NCI-H2081 treated with DMSO at 0.1 percent for 48 hours (cell line): ENCODE data around the gene CLSTN3.
"Not testable (repeated sequence)": the region's sequence is repeated elsewhere in the genome, so short reads cannot be mapped to it uniquely, and the experiment has no call there.

Source experiments
- DNase-seq: peaks from one replicate; lab custom pipeline; 2025; lab: John Stamatoyannopoulos, UW

CLSTN3 gene

GRCh38 chr12:7103837-7104584 lies 26.2 kb upstream of the CLSTN3 start:
- DNase-seq: no peak

GRCh38 chr12:7106082-7106481 lies 24.1 kb upstream of the CLSTN3 start:
- no peak for DNase-seq

GRCh38 chr12:7107181-7107580 lies 23.0 kb upstream of the CLSTN3 start:
- DNase-seq: not testable (repeated sequence)

GRCh38 chr12:7107636-7108002 lies 22.6 kb upstream of the CLSTN3 start:
- no peak for DNase-seq

GRCh38 chr12:7108003-7108795 lies 22.0 kb upstream of the CLSTN3 start:
- no peak for DNase-seq

- DNase-seq: peak; percentile 59
These were observed 21.2 kb upstream of the CLSTN3 start, which contains the start of gene C1RL for GRCh38 chr12:7108796-7109571. C1RL (minus strand) TSS chr12:7109214; CDS start chr12:7109180, 34 bp downstream.

GRCh38 chr12:7109572-7109920 lies 20.6 kb upstream of the CLSTN3 start:
- no peak for DNase-seq

- DNase-seq: no peak
These were observed 19.5 kb upstream of the CLSTN3 start for GRCh38 chr12:7110661-7111060.

- DNase-seq: no peak
These were observed 18.1 kb upstream of the CLSTN3 start for GRCh38 chr12:7112041-7112440.

GRCh38 chr12:7113389-7113871 lies 16.7 kb upstream of the CLSTN3 start:
- DNase-seq: no peak

- no peak for DNase-seq
These were observed 16.2 kb upstream of the CLSTN3 start for GRCh38 chr12:7114008-7114407.

- no peak for DNase-seq
These were observed 15.3 kb upstream of the CLSTN3 start for GRCh38 chr12:7114851-7115250.

GRCh38 chr12:7116196-7116595 lies 14.0 kb upstream of the CLSTN3 start:
- no peak for DNase-seq

- DNase-seq: no peak
These were observed 13.3 kb upstream of the CLSTN3 start for GRCh38 chr12:7116916-7117315.

GRCh38 chr12:7117670-7118069 lies 12.5 kb upstream of the CLSTN3 start:
- no peak for DNase-seq

GRCh38 chr12:7118881-7119280 lies 11.3 kb upstream of the CLSTN3 start:
- no peak for DNase-seq

- DNase-seq: no peak
These were observed 10.0 kb upstream of the CLSTN3 start for GRCh38 chr12:7120166-7120565.

GRCh38 chr12:7121324-7121723 lies 8.8 kb upstream of the CLSTN3 start:
- DNase-seq: no peak

GRCh38 chr12:7122811-7123769 lies 7.1 kb upstream of the CLSTN3 start:
- no peak for DNase-seq

- no peak for DNase-seq
These were observed 6.2 kb upstream of the CLSTN3 start for GRCh38 chr12:7123806-7124522.
